ENCODE measurements around the gene ACSF2.

ACSF2 gene

DNA sequence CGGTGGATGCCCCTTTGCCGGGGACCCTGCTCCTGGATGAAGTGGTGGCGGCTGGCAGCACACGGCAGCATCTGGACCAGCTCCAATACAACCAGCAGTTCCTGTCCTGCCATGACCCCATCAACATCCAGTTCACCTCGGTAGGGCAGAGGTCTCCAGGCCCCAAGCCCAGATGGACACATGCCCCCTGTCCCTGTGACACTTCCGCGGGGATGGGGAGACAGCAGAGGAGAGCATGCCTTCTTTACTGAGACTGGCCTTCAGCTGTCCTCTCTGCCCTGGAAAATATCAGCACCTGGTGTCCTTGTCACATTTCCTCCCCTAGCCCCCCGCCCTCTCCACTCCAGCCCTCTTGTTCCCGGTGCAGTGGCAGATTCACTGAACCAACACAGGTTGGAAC, 36.4 kb downstream of the ACSF2 start:
- WGBS (ENCODE audit: insufficient coverage) = 93% methylated on average over 9 of the region's 9 CpGs

DNA sequence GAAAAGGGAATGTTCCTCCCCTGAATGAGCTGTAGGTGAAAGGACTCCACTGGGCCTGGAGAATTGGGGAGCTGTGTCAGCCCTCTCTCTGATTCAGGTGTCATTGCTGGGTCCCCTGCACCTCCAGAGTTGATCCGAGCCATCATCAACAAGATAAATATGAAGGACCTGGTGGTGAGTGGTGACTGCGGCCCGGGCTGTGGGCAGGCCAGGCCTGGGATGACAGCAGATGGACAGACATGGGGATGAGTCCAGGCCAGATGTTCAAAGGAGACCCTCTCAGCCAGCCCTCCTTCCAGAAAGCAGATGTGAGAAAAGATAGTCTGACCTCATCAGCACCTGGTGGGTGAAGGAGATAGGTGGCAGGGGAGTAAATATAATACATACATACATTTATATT, 38.1 kb downstream of the ACSF2 start:
- Histone ChIP-seq H3K27ac (ENCODE audit: insufficient read depth in 1 of 2, low read depth in 1 of 2, low read length in 2 of 2, poor library complexity in 1 of 2, severe bottlenecking in 2 of 2) (no peak overlapping the region), H3K27me3 (replicated peaks in 2 of 5; ENCODE audit: control insufficient read depth in 4 of 5, insufficient read depth in 5 of 5, low read length in 4 of 5) (peaks cover 0 to 23% (median 7%) of the 10 kb centered on the region in 5 experiments), H3K36me3 (ENCODE audit: control insufficient read depth in 4 of 4, insufficient read depth in 4 of 4, low read length in 3 of 4) (peaks cover 0 to 14% (median 5%) of the 10 kb centered on the region in 4 experiments), H3K9me3 (ENCODE audit: control extremely low read depth in 1 of 5, control insufficient read depth in 4 of 5, insufficient read depth in 2 of 5, low read depth in 1 of 5, low read length in 4 of 5) (no peaks in the 10 kb centered on the region), H3K4me1 (ENCODE audit: control extremely low read depth in 1 of 4, control insufficient read depth in 4 of 4, insufficient read depth in 4 of 4, low read length in 3 of 4) (peaks cover 0 to 9% (median 6%) of the 10 kb centered on the region in 4 experiments), H3K4me3 (ENCODE audit: control insufficient read depth in 1 of 7, extremely low read depth in 1 of 7, insufficient read depth in 4 of 7, low read depth in 2 of 7, low read length in 6 of 7) (no peak overlapping the region)
- POLR2A ChIA-PET = interaction anchor here (0.6 kb wide), 1 partner anchor 1002 kb away, joined by 5 read pairs; no protein-coding TSS in a partner anchor
- WGBS (ENCODE audit: insufficient coverage) = no CpG with 5 or more reads among the region's 3 CpGs
- DNase-seq = no peak
- CTCF ChIA-PET = interaction anchor here (0.5 kb wide), 1 partner anchor 143 kb away, joined by 3 read pairs; no protein-coding TSS in a partner anchor

More for the DNA sequence above, 36.4 kb downstream of the ACSF2 start:
- H3K4me3 ChIP-seq (ENCODE audit: control insufficient read depth in 1 of 7, extremely low read depth in 1 of 7, insufficient read depth in 4 of 7, low read depth in 2 of 7, low read length in 6 of 7) = no peak overlapping the region
- no peak for DNase-seq
- H3K36me3 ChIP-seq (ENCODE audit: control insufficient read depth in 4 of 4, insufficient read depth in 4 of 4, low read length in 3 of 4) = peaks cover 0 to 14% (median 5%) of the 10 kb centered on the region in 4 experiments
- CTCF ChIA-PET = no interaction called here
- H3K27me3 ChIP-seq (replicated peaks in 2 of 5; ENCODE audit: control insufficient read depth in 4 of 5, insufficient read depth in 5 of 5, low read length in 4 of 5) = peaks cover 0 to 6% (median 0%) of the 10 kb centered on the region in 5 experiments
- H3K9me3 ChIP-seq (ENCODE audit: control extremely low read depth in 1 of 5, control insufficient read depth in 4 of 5, insufficient read depth in 2 of 5, low read depth in 1 of 5, low read length in 4 of 5) = no peaks in the 10 kb centered on the region
- H3K4me1 ChIP-seq (ENCODE audit: control extremely low read depth in 1 of 4, control insufficient read depth in 4 of 4, insufficient read depth in 4 of 4, low read length in 3 of 4) = no peaks in the 10 kb centered on the region
- POLR2A ChIA-PET = interaction anchor here (0.9 kb wide), 1 partner anchor 24 kb away, joined by 3 read pairs; no protein-coding TSS in a partner anchor
- no peak overlapping the region for H3K27ac ChIP-seq (ENCODE audit: insufficient read depth in 1 of 2, low read depth in 1 of 2, low read length in 2 of 2, poor library complexity in 1 of 2, severe bottlenecking in 2 of 2)

DNA sequence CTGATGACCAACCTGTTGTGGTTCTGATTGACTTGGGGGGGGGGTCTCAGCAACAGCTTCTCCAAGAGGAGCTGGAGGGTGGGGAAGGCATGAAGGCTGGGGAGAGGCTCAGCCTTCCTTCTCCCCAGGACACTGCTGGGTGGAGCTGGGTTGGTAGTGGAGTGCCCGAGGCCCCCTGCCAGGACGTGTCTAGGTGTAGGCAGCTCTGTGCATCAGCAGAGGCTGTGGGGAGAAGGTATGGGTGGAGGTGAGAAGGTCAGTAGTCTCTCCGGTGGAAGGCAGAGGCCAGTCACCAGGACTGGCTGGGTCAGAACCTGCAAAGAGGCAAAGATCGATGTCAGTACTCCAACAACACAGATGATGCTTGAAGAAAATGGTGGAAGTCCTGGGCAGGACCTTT, 38.7 kb downstream of the ACSF2 start:
- POLR2A ChIA-PET = no interaction called here
- WGBS (ENCODE audit: insufficient coverage) = 100% methylated on average over 2 of the region's 4 CpGs

DNA sequence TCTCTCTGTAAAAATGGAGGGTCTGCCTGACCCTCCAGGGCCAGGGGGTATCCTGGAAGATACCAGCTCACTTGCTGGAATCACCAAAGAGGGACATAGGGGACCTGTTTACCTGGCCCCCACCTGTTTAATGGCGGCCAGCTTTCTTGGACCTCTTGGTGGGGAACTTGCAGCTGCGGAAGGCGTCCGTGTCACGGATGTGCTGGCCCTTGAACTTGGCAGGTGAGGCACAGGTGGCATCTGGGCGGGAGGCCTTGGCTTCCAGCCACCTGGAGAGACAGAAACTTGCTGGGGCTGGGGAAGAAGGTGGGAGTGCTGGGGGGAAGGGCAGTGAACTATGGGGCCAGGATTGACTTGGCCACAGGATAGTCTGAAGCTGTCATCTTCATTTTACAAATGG, 39.2 kb downstream of the ACSF2 start:
- H3K4me1 ChIP-seq (ENCODE audit: control extremely low read depth in 1 of 4, control insufficient read depth in 4 of 4, insufficient read depth in 4 of 4, low read length in 3 of 4) = peaks cover 0 to 15% (median 8%) of the 10 kb centered on the region in 4 experiments
- H3K36me3 ChIP-seq (ENCODE audit: control insufficient read depth in 4 of 4, insufficient read depth in 4 of 4, low read length in 3 of 4) = peaks cover 0 to 14% (median 5%) of the 10 kb centered on the region in 4 experiments
- peaks cover 0 to 31% (median 7%) of the 10 kb centered on the region in 5 experiments for H3K27me3 ChIP-seq (replicated peaks in 2 of 5; ENCODE audit: control insufficient read depth in 4 of 5, insufficient read depth in 5 of 5, low read length in 4 of 5)
- ChIA-PET CTCF (interaction anchor here (1.1 to 1.5 kb wide), 3 partner anchors 10 to 67 kb away, joined by 3 to 4 read pairs (median 3); no protein-coding TSS in a partner anchor), POLR2A (no interaction called here)
- H3K9me3 ChIP-seq (ENCODE audit: control extremely low read depth in 1 of 5, control insufficient read depth in 4 of 5, insufficient read depth in 2 of 5, low read depth in 1 of 5, low read length in 4 of 5) = no peaks in the 10 kb centered on the region
- H3K4me3 ChIP-seq (ENCODE audit: control insufficient read depth in 1 of 7, extremely low read depth in 1 of 7, insufficient read depth in 4 of 7, low read depth in 2 of 7, low read length in 6 of 7) = no peak overlapping the region
- 98% methylated on average over 6 of the region's 6 CpGs for WGBS (ENCODE audit: insufficient coverage)
- DNase-seq = no peak
- H3K27ac ChIP-seq (ENCODE audit: insufficient read depth in 1 of 2, low read depth in 1 of 2, low read length in 2 of 2, poor library complexity in 1 of 2, severe bottlenecking in 2 of 2) = no peak overlapping the region

More for the DNA sequence above, 38.7 kb downstream of the ACSF2 start:
- Histone ChIP-seq H3K27me3 (replicated peaks in 2 of 5; ENCODE audit: control insufficient read depth in 4 of 5, insufficient read depth in 5 of 5, low read length in 4 of 5) (peaks cover 0 to 29% (median 7%) of the 10 kb centered on the region in 5 experiments), H3K4me1 (ENCODE audit: control extremely low read depth in 1 of 4, control insufficient read depth in 4 of 4, insufficient read depth in 4 of 4, low read length in 3 of 4) (peaks cover 0 to 15% (median 8%) of the 10 kb centered on the region in 4 experiments), H3K27ac (ENCODE audit: insufficient read depth in 1 of 2, low read depth in 1 of 2, low read length in 2 of 2, poor library complexity in 1 of 2, severe bottlenecking in 2 of 2) (no peak overlapping the region), H3K4me3 (ENCODE audit: control insufficient read depth in 1 of 7, extremely low read depth in 1 of 7, insufficient read depth in 4 of 7, low read depth in 2 of 7, low read length in 6 of 7) (no peak overlapping the region), H3K9me3 (ENCODE audit: control extremely low read depth in 1 of 5, control insufficient read depth in 4 of 5, insufficient read depth in 2 of 5, low read depth in 1 of 5, low read length in 4 of 5) (no peaks in the 10 kb centered on the region), H3K36me3 (ENCODE audit: control insufficient read depth in 4 of 4, insufficient read depth in 4 of 4, low read length in 3 of 4) (peaks cover 0 to 14% (median 5%) of the 10 kb centered on the region in 4 experiments)
- no peak for DNase-seq
- CTCF ChIA-PET = interaction anchor here (0.5 to 1.5 kb wide), 3 partner anchors 9 to 144 kb away, joined by 3 to 4 read pairs (median 3); no protein-coding TSS in a partner anchor

GRCh38 chr17:50465635-50466034, 39.6 kb downstream of the ACSF2 start:
- WGBS (ENCODE audit: insufficient coverage) = 99% methylated on average over 7 of the region's 9 CpGs
- ChIA-PET CTCF (interaction anchor here (1.1 to 1.5 kb wide), 3 partner anchors 10 to 67 kb away, joined by 3 to 4 read pairs (median 3); no protein-coding TSS in a partner anchor), POLR2A (no interaction called here)
- Histone ChIP-seq H3K4me3 (ENCODE audit: control insufficient read depth in 1 of 7, extremely low read depth in 1 of 7, insufficient read depth in 4 of 7, low read depth in 2 of 7, low read length in 6 of 7) (no peak overlapping the region), H3K27me3 (replicated peaks in 2 of 5; ENCODE audit: control insufficient read depth in 4 of 5, insufficient read depth in 5 of 5, low read length in 4 of 5) (peaks cover 0 to 31% (median 7%) of the 10 kb centered on the region in 5 experiments), H3K4me1 (ENCODE audit: control extremely low read depth in 1 of 4, control insufficient read depth in 4 of 4, insufficient read depth in 4 of 4, low read length in 3 of 4) (peaks cover 0 to 15% (median 8%) of the 10 kb centered on the region in 4 experiments), H3K36me3 (ENCODE audit: control insufficient read depth in 4 of 4, insufficient read depth in 4 of 4, low read length in 3 of 4) (peaks cover 0 to 11% (median 4%) of the 10 kb centered on the region in 4 experiments), H3K9me3 (ENCODE audit: control extremely low read depth in 1 of 5, control insufficient read depth in 4 of 5, insufficient read depth in 2 of 5, low read depth in 1 of 5, low read length in 4 of 5) (no peaks in the 10 kb centered on the region), H3K27ac (ENCODE audit: insufficient read depth in 1 of 2, low read depth in 1 of 2, low read length in 2 of 2, poor library complexity in 1 of 2, severe bottlenecking in 2 of 2) (no peak overlapping the region)
- no peak for DNase-seq

- no peak overlapping the region for H3K27ac ChIP-seq (ENCODE audit: insufficient read depth in 1 of 2, low read depth in 1 of 2, low read length in 2 of 2, poor library complexity in 1 of 2, severe bottlenecking in 2 of 2)
- no peaks in the 10 kb centered on the region for H3K9me3 ChIP-seq (ENCODE audit: control extremely low read depth in 1 of 5, control insufficient read depth in 4 of 5, insufficient read depth in 2 of 5, low read depth in 1 of 5, low read length in 4 of 5)
- H3K27me3 ChIP-seq (replicated peaks in 2 of 5; ENCODE audit: control insufficient read depth in 4 of 5, insufficient read depth in 5 of 5, low read length in 4 of 5) = peaks cover 0 to 31% (median 7%) of the 10 kb centered on the region in 5 experiments
- WGBS (ENCODE audit: insufficient coverage) = 93% methylated on average over 9 of the region's 9 CpGs
- DNase-seq = no peak
- no peak overlapping the region for H3K4me3 ChIP-seq (ENCODE audit: control insufficient read depth in 1 of 7, extremely low read depth in 1 of 7, insufficient read depth in 4 of 7, low read depth in 2 of 7, low read length in 6 of 7)
- POLR2A ChIA-PET = no interaction called here
- H3K36me3 ChIP-seq (ENCODE audit: control insufficient read depth in 4 of 4, insufficient read depth in 4 of 4, low read length in 3 of 4) = peaks cover 0 to 9% (median 3%) of the 10 kb centered on the region in 4 experiments
- peaks cover 0 to 24% (median 16%) of the 10 kb centered on the region in 4 experiments for H3K4me1 ChIP-seq (ENCODE audit: control extremely low read depth in 1 of 4, control insufficient read depth in 4 of 4, insufficient read depth in 4 of 4, low read length in 3 of 4)
- CTCF ChIA-PET = interaction anchor here (1.5 kb wide), 2 partner anchors 13 to 68 kb away, joined by 4 to 5 read pairs; no protein-coding TSS in a partner anchor
Measured at GRCh38 chr17:50466371-50467113, 40.5 kb downstream of the ACSF2 start.

Data from common myeloid progenitor, CD34-positive (primary cell).